ENCODE data around the gene OLFM3.

- no peak for TF ChIP-seq CTCF (conservative IDR thresholded peaks at IDR 0.05)
- no peak for TF ChIP-seq ZFX (IDR thresholded peaks at IDR 0.05)
Measured at GRCh38 chr1:101847626-101848025, 149.1 kb downstream of the OLFM3 start.

All from C4-2B (cell line).